HG02885 (cell line): ENCODE results near the gene ZBED4.

Experiments used
- ATAC-seq: cut with Tn5 transposase; IDR thresholded peaks from one replicate; pipeline ENCODE4 v1.9.1; 2021; ENCODE audit warnings: mild to moderate bottlenecking; ENCODE audit not compliant: unreplicated experiment, poor library complexity

Gene ZBED4

DNA sequence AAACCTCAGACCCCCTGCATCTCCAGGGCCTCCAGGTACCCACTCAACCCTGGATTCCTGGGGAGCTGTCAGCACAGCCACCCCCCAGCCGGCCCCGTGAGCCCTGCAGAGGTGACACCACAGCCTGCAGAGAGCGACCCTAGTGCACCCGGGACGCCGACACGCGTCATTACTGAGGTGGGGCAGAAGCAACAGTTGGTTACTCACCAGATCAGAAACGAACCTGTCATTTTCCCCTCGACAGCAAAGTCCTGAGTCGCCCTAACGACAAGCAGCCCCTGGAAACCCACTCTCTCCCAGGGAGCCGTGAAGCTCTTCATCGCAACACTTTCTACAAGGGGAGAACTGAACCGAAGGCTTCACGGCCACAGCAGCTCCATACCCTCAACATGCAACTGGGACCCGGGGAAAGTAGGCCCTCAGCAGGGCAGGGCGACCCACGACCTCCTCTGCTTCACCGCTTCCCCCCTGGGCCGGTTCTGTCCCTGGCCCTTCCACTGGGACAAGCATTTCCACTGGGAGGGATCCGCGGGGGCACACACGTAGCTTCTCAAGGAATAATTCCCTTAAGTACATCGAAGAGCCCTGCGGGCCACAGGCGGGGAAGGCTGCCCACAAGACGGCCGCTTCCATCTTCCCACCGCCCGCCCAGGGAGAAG lies 27.6 kb upstream of the ZBED4 start:
- ATAC-seq = no peak

DNA sequence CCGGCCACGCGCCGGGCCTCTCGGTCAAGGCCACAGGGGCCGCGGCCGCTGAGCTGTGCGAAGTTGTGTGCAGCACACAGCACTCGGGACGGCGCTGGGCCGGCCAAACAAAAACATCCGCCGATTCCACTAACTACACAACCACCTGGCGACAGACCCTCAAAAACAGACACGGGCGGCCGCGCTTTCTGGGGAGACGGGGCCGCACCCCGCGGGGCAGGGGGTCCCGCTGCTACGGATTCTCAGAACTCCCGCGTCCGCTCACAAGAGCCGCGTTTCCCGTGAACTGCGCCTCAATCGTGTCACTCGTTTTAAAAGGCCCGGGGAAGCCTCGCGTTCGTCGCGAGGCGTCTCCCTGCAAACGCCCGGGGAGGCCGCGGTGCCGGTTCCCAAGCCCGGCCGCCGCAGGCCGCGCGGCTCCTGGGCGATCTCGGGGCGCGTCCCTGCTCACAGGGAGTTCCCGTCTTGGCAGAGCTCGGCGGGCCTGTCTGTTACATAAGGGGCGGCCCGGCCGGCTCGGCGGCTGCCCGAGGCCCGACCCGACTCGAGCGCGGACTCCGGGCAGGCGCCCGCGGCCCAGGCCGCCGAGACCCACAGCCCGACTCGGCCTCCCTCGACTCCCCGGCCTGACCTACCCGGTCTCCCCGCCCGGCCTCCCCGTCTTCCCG lies 26.9 kb upstream of the ZBED4 start:
- peak; percentile 26 for ATAC-seq

DNA sequence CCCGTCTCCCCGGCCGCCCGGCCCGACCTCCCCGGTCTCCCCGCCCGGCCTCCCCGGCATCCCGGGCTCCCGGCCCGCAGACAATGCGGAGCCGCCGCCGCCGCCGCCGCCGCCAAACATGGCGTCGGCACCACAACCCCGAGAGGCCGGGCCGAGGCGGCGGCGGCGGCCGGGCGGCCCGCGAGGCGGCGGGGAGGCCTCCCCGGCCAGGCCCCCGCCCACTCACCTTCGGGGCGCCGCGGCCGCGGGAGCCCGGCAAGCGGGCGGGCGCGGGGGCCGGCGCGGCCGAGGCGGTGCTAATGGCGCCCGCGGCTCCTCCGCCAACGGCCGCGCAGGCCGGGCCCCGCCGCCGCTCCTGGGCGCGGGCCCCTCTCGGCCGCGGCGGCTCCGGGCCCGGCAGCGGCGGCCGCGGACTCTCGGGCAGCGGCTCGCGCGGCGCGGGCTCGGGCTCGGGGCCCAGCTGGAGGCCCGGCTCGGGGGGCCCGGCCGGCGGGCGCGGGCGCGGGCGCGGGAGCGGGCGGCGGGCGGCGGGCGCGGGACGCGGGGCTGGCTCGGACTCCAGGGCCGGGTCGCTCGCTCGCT lies 26.3 kb upstream of the ZBED4 start:
- peak; percentile 38 for ATAC-seq

DNA sequence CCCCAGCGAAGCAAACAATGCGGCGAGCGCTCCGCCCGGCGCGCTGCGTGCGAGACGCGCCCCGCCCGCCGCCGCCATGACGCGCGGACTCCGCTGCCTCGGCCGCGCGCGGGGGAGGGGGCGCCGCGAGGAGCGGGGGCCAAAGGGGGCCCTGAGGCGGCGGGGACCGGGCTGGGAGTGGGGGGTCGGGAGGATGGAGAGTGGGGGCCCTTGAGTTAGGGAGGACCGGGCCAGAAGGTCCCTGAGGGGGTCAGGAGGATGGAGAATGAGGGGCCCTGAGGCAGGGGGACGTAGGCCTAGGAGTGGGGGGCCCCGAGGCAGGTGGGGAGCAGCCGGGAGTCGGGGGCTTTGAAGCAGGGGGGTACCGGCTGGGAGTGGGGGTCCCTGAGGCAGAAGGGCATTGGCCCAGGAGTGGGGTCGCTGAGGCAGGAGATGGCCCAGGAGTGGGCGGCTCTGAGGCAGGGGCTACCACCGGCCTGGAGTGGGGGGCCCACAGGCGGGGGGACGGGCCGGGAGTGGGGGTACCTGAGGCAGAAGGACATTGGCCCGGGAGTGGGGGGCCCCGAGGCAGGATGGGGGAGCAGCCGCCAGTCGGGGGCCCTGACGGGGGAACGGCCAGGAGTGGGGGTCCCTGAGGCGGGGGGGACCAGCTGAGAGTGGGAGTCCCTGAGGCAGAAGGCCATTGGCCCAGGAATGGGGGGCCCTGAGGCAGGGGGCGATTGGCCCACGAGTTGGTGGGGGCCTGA lies 25.6 kb upstream of the ZBED4 start, which contains the start of gene BRD1:
TSS of gene BRD1 (minus strand) at position 21 of the 746 bp plus-strand sequence. CDS start 3,556 bp downstream, outside the sequence.
- ATAC-seq = peak; percentile 57

DNA sequence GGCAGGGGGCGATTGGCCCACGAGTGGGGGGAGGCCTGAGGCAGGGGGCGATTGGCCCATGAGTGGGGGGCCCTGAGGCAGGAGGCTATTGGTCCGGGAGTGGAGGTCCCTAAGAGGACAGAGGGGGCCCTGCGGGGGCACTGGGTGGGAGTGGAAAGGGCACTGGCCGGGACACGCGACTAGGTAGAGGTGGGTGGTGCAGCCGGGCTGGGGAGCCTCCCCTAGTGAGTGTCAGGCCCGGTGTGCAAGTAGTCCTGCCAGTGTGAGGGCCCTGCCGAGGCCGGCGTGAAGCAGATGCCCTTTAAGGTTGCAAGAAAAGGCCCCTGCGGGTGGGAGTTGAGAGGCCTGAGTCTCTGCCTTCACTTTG lies 25.1 kb upstream of the ZBED4 start:
- ATAC-seq = no peak

DNA sequence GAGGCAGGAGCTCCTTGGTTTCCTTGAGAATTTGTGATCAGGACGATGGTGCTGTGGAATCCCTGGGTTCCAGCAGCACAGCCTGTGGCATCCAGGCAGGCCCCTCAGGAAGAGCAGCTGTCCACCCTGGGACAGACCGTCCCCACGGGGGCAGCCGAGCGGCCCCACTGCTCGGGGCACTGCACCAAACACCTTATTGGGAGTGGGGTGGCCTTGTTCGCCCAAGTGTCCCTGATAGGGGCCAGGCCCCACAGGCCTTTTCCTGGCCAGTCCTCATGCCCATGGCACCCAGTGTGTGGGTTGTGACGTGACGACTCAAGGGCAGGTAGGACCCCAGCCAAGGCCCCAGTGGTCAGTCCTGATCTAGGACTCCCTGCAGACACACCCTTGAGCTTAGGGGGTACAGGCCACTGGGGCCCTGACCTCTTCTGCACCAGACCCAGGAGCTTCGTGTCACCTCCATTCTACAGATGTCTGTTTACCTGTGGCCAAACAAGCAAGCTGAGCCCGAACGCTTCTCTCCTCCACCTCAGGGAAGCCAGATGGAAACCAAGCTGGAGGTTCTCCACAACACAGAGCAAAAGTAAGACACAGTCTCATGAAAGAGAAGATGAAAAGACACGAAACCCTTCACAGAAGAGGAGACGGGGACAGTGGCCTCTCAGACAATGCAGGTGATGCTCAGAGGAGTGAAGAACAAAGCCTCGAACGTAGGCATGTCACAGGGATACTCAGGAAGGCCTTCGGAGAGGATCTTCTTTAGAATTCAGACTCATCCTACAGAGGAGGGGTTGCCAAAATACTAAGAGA lies 24.4 kb upstream of the ZBED4 start:
- ATAC-seq = no peak

DNA sequence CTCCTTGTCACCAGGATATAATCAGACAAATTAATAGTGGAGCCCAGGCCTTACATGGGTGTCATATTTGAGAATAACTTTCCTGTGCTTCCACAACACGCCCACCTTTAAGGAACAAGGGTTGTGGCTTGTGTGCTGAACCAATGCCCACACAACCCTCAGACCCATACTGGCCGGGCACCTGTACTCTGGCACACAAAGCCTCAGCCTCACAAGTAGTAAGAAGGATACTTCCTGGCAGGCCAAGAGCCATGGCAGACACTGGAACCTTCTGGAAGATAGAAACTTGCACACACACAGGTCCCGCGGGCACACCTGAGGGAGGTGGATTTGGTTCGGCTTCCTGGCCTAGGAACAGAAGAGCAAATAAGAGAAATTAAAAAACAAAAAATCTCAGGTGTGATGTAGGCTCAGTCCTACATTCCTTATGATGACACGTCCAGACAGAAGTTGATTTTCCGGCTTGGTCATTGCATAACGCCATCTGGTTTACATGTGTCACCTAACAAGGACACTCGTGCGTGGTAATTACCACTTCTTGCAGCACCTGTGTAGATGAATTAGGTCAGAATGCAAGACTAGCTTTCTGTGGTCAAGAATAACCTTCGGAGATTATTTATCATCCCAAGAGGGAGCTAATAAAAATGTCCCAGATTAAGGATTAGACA lies 20.2 kb upstream of the ZBED4 start:
- ATAC-seq = no peak

DNA sequence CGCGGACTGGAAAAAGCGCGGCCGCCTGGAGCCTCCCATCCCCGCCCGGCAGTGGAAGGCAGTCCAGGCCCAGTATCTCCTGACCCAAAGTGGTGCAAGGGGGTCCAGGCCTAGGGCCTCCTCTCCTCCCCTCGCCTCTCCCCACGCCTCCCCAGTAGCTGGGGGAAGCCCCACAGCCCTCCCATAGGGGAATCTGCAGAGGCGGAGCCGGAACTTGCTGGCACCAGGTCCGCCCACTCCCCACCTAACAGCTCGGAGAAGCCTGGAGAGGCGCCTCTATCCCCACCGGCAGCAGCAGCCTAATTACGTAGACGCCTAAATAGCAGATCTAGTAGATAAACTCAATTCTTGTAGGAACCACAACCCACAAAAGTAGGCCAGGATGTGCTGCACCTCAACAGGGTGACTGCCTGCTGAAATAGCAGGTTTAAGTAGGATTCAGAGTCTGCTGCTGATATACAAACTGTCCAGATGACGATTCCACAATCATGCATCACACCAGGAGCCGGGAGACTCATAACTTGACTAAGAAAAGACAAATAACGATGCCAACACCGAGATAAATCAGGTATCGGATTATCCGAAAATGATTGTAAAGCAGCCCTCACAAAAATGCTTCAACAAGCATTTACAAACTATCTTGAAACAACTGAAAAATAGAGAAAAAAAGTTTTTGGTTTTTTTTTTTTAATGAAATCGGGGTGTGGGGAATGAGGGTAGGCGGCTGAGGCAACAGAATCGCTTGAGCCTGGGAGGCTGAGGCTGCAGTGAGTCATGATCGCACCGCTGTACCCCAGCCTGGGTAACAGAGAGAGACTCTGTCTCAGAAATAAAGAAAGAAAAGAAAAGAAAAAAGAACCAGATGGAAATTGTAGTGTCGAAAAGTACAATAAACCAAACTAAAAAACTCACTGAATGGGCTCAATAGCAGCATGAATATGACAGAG lies 14.6 kb upstream of the ZBED4 start:
- no peak for ATAC-seq

DNA sequence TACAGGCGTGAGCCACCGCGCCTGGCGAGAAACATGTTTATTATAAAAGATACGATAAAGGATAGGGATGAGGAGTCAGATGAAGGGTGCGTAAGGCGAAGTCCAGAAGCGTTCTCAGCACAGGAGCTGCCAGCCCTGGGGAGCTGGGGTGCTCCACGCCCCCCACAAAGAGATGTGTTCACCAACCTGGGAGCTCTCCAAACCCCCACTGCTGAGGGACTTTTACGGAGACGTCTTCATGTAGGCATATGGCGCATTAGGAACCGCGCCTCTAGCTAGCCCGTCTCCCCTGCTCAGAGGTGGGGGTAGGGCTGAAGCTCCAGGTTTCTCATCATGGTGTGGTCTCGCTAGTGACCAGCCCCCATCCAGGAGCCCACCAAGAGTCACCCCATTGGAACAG lies 8.4 kb upstream of the ZBED4 start:
- no peak for ATAC-seq

DNA sequence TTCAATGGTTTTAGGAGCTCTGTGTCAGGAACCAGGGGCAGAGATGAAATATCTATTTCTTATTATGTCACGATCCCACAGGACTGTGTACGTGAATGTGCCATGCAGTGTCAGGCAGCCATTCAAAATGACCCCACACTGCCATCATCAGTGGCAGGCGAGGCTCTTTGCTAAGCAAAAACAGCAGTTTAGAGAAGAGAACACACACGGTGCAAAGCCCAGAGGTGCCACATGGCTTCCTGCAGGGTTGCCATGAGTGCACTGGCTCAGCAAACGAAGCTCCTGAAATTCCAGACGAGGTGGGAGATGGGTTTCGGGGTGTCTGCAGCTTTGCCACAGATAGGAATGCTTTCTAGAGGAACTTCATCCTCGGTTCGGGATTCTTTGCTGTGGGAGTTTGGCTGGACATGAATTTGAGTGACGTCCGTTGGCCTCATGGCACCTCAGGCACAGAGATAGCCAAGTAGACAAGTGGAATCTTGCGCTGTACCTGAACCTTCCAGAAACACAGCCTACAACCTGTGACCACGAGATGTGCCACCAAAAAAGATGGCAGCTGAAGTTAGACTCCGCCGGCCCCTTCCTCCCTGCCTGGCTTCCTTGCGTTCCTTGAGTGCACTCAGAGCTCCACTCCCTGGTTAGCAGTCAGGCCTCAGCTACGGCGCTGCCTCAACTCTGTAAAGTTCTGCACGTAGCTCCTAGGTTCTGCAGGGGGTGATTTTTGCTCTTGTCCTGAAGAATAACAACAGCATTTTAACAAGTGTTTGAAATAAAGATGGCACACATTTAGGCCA lies 7.8 kb upstream of the ZBED4 start:
- no peak for ATAC-seq

DNA sequence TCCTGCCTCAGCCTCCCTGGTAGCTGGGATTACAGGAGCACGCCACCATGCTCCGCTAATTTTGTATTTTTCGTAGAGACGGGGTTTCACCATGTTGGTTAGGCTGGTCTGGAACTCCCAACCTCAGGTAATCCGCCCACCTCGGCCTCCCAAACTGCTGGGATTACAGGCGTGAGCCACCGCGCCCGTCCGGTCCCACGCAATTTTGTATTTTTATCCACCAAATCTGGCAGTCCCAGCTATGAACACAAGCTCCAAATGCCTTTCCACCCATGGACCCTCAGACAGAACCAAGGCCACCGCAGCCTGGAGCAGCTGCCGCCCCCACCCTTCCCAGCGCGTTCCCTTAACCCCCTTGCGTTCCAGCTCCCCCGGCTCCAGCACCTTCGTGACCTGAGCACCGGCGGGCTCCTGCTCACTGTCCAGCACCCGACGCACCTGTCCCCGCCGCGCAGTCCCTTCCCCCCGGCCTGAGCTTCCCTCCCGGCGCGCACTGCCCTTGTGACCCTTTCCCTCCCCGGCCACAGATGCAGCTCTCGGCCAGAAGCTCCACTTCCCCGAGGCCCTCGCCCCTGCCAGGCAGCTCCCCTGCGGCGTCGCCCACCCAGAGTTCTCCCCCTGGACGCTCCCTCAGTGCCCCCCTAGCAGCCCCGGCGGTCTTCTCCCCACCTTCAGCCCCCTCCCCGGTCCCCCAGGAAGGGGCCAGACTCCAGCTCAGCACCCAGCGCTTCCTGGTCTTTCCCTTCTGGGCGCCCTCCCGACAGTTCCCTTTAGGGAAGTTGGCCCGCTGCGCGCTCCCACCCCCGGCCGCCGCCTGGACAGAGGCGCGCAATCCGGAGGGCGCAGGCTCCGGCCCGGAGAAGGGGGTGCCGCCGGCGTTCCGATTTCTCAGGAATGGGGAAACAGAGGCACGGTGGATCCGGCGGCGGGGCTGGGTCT lies 5.6 kb upstream of the ZBED4 start:
- ATAC-seq = no peak

DNA sequence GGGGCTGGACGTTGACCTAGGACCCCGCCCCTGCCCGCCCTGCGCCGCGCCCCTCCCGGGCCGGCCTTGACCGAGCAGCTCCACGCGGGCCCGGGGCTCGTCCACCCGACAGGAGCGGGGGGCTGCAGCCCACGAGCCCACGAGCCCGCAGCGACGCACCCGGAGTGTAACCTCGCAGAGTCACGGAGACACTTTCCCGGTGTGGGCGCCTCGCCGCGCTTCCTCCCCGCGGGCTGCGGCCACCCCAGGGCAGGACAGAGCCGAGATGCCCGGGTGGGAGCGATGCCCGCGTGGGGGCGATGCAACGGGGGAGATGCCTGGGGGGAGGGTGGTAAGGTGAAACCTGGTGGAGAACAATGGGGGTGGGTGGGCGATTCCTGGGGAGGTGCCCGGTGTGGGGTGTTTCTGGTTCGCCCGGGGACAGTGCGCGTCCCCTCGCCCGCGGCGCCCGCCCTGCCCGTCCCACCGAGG lies 4.9 kb upstream of the ZBED4 start:
- ATAC-seq = no peak

DNA sequence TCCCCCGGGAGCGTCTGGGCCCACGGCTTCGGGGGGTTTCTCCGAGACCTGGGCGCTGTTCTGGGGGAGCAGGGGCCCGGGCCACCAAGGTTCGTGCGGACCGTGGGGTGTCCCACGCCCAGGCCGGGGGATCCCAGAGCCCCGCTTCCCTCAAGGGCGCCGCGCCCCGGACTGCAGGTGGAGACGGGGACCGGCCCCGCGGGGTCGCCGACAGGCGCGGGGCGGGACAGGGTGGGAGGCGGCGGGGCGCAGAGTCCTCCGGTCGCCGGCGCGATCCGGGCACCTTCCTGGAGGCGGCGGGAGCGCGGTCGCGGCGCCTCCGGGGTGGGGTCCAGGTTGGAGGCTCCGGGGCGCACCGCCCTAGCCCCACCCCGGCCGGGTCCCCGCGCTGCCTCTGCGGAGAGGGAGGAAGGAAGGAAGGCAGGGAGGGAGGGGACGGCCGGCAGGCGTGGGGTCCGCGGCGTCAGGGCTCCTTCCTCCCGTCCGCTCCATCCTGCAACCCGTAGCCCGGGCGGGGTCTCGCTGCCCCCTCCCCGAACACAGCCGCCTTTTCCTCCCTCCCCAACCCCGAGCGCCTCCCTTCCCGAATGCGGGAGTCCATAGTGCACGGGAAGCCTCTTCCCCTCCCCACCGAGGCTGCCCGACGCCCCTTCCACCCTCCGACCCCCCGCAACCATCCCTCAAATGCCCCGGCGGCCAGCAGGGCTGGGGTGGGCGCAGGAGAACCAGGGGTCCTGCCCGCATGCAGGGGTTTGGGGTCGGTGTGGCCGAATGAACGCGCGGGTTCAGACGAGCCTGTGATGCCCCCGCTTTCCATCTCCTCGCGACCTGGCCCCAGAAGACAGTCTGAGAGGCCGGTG lies 4.3 kb upstream of the ZBED4 start:
- no peak for ATAC-seq

DNA sequence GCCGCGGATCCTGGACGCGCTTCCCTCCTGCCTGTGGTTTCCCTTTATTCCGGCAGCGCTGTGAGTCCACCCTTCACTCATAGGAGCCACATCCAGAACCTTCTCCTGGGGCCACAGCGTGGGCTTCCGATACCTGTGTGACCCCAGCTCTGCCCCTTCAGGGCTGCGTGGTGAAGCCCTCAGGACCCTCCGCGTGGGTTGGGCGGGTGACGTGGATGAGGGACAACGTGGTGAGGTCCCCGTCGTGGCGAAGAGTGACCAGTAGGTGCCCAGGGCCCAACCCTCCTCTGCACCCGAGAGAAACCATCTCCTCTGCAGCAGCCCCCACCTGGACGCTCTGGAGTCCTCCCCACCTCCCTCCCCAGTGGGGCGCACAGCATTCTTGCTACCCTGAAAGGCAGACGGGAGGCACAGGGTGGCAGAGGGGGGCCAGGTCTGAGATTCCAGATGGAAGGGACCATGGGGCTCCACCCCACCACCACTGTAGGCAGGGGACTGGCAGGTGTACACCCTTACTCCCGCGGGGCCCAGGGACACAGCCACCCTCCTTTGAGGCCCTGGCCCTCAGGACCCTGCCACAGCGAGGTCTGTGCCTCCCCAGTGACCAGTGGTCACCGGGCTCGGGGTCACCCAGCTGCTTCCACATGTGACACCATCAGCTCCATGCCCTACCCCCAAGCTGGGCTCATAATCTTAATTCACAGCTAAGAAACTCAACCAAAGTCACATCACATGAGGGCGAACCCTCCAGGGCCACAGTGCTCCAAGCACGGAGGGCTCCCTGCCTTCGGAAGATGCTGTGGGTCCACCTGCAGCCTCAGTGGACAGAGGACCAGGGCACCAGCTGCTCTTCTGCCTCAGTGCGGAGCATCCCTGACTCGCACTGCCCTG lies 3.4 kb upstream of the ZBED4 start:
- no peak for ATAC-seq
